ENCODE measurements around the gene TRIO. TPM values are rescaled to one million over a fixed set of nuclear protein-coding genes. Genes with fewer than 3 reads are reported as not detected.

Gene TRIO
- total RNA-seq, 1 donor from 2014 or later: 170 TPM

GRCh38 chr5:14330729-14331385 lies 187.7 kb downstream of the TRIO start:
- no peak overlapping the region for H3K4me3 ChIP-seq (ENCODE audit: low read depth, low read length)
- no peak for DNase-seq (ENCODE audit: low read depth)
- TF ChIP-seq CTCF (conservative IDR thresholded peaks at IDR 0.05; ENCODE audit: low read depth, low read length): no peak

GRCh38 chr5:14331386-14331781 lies 188.2 kb downstream of the TRIO start:
- no peak for TF ChIP-seq CTCF (conservative IDR thresholded peaks at IDR 0.05; ENCODE audit: low read depth, low read length)
- no peak overlapping the region for H3K4me3 ChIP-seq (ENCODE audit: low read depth, low read length)
- DNase-seq (ENCODE audit: low read depth): no peak

- DNase-seq (ENCODE audit: low read depth): no peak
- no peak overlapping the region for H3K4me3 ChIP-seq (ENCODE audit: low read depth, low read length)
- no peak for TF ChIP-seq CTCF (conservative IDR thresholded peaks at IDR 0.05; ENCODE audit: low read depth, low read length)
Observed at GRCh38 chr5:14332038-14332631, 189.0 kb downstream of the TRIO start.

- no peak for TF ChIP-seq CTCF (conservative IDR thresholded peaks at IDR 0.05; ENCODE audit: low read depth, low read length)
- DNase-seq (ENCODE audit: low read depth): no peak
- H3K4me3 ChIP-seq (ENCODE audit: low read depth, low read length): no peak overlapping the region
Observed at GRCh38 chr5:14332746-14333145, 189.6 kb downstream of the TRIO start.

- TF ChIP-seq CTCF (conservative IDR thresholded peaks at IDR 0.05; ENCODE audit: low read depth, low read length): no peak
Observed at GRCh38 chr5:14337593-14337992, 194.5 kb downstream of the TRIO start.

GRCh38 chr5:14339468-14339867 lies 196.3 kb downstream of the TRIO start:
- H3K4me3 ChIP-seq (ENCODE audit: low read depth, low read length): no peak overlapping the region
- DNase-seq (ENCODE audit: low read depth): no peak
- no peak for TF ChIP-seq CTCF (conservative IDR thresholded peaks at IDR 0.05; ENCODE audit: low read depth, low read length)

More at GRCh38 chr5:14337593-14337992, 194.5 kb downstream of the TRIO start:
- H3K4me3 ChIP-seq (ENCODE audit: low read depth, low read length): no peak overlapping the region
- DNase-seq (ENCODE audit: low read depth): no peak
